Right forelimb (tissue), 1 donor: ENCODE results near the gene IGLL1.
"Not testable (repeated sequence)": the region's sequence is repeated elsewhere in the genome, so short reads cannot be mapped to it uniquely, and the experiment has no call there.

Experiments
- DNase-seq: peaks from one replicate; pipeline ENCODE4 v3.0.0-alpha.2; 2018

Gene IGLL1

DNA sequence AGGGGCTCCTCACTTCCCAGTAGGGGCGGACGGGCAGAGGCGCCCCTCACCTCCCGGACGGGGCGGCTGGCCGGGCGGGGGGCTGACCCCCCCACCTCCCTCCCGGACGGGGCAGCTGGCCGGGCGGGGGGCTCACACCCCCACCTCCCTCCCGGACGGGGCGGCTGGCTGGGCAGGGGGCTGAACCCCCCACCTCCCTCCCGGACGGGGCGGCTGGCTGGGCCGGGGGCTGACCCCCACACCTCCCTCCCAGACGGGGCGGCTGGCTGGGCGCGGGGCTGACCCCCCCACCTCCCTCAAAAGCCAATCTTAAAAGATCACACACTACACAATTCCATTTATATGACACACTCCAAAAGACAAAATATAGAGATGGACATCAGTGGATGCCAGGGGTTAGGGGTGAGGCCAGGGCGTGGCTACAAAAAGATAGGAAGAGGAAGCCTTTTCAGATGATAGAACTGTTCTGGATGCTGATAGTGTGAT, 19.0 kb downstream of the IGLL1 start:
- not testable (repeated sequence) for DNase-seq

DNA sequence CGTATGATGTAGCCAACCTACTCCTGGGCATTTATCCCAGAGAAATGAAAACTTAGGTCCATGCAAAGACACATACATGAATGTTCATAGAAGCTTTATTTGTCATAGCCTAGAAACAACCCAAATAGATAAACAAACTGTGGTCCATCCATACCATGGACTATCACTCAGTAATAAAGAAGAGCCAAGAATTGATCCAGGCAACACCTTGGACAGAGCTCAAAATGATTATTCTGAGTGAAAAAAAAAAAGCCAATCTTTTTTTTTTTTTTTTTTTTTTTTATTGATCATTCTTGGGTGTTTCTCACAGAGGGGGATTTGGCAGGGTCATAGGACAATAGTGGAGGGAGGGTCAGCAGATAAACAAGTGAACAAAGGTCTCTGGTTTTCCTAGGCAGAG, 19.9 kb downstream of the IGLL1 start:
- DNase-seq, result not testable (repeated sequence)

DNA sequence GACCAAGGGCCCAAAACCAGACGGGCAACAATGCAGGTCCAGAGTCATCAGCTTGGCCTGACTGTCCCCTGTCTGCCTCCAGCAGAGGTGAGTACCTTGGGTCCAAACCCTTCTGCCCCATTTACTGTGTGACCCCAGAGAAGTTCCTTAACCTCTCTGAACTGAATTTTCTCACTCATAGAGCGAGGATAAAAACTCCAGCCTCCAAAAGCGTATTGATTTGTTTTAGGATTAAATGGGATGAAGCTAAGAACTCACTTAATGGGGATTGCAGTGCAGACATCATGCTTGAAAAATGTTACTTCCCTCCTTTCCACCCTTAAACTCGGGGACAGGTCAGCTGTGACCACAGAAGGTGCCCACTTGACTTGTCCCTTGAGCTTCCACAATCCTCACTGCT, 22.6 kb downstream of the IGLL1 start:
- DNase-seq, result no peak

DNA sequence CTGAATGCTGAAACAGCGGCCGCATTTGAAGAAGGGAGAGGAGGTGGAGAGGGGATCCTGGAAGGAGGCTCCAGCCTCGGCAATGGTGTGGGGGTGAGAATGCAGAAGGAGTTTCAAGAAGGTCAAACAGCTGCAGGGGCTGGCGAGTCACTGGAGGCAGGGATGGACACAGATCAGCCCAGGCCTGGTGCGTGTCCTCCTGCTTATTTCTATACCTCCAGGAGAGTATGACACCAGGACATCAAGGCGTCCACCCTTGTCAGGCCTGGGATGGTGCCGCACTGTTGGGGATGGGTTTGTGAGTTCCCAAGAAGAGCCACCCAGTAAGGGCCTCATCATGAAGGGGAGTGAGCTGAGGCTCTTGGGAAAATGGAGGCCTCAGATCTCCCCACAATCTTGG, 23.1 kb downstream of the IGLL1 start:
- no peak for DNase-seq

DNA sequence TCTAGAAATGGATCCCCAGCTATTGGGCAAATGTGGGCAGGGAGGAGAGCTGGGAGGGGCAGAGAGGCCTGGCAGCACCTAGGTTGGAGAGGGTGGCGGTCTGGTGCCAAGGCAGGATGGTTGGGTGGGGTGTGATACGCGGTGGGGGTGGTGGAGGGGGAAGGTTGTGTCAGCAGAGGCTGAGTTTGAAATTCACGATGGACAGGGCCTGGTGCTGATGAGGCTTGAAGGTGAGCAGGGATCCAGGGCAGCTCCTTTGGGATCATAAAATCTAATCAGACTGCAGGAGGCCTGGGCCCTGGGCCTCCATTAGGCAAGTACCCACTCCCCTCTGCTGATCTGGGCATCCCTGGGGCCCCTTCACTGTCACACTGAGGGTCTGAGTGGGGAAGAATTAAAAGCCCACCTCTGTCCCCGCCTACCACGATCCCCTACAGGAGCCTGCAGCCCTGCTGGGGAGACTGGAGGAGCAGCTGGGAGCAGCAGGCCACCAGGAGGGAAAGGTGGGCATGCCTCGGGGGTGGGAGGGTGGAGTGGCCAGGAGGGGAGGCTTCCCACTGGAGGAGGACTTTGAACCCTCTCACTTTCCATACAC, 24.0 kb downstream of the IGLL1 start:
- DNase-seq, result no peak

DNA sequence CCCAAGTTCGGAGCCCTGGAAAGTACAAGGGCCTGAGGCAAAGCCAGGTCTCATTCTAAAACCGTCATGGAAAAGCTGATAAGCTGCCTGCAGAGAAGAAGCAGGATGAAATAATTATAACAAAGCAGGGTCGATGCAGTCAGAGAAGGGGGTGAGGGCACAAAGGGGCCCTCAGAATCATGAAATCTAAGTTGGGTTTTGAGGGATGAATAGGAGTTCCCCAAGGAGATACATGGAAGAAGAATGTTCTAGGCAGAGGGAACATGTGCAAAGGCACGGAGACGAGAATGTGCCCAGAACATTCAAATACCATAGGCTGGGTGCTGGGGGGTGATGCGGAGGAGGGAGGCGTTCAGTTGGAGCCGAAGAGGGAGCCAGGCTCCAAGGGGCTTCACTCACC, 25.0 kb downstream of the IGLL1 start:
- no peak for DNase-seq

DNA sequence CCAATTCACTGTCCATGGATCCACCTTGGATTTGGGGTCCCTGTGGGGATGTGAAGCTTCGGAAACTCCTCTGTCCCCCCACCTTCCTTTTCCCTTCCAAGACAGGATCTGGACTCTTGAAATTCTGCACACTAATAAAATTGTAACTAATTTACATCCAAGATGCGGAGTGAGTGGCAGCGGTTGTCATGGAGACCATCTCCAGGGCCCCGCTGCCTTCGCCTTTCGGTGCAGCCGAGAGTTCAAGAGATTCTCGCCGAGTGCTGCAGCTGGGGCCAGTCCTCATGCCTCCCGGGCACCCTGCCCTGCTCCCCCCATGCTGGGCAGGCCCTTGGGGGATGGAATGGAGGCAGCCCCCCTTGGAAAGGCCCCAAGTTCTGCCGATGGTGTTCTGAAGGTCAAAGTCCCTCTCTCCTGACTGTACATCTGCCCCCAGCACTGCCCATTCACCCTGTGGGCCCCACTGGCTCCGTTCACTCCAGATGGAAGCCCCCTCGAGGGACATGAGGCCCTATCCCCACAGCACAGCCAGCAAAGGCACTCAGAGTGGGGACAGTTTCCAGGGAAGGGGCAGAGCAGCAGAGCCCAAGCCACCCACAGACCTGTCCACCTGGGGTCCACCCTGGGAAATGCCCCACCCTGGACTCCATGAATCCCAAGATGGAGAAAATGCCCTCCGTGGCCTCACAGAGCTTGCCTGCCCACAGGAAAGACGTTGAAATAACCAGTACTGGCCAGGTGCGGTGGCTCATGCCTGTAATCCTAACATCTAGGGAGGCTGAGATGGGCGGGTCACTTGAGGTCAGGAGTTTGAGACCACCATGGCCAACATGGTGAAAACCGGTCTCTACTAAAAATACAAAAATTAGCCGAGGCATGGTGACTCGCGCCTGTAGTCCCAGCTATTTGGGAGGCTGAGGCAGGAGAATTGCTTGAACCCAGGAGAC, 25.9 kb downstream of the IGLL1 start:
- no peak for DNase-seq

DNA sequence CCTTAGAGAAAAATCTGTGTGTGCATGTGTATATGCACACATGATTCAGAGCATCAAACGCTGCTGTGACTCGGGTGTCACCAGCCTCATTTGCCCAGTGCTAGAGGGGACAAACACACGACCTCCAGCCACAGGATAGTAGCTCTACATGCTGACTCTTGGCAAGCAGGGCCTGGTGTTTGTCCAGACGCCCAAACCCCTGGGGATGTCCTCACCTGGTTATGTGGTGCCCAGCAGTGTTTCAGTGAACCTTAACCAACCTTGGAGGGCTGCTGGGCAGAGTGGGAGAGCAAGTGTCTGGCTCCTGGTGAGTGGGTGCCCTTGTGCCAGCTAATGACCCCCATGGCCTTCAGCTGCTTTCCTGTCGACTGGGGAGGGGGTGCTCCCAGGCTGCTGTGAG, 26.7 kb downstream of the IGLL1 start:
- DNase-seq, result no peak

DNA sequence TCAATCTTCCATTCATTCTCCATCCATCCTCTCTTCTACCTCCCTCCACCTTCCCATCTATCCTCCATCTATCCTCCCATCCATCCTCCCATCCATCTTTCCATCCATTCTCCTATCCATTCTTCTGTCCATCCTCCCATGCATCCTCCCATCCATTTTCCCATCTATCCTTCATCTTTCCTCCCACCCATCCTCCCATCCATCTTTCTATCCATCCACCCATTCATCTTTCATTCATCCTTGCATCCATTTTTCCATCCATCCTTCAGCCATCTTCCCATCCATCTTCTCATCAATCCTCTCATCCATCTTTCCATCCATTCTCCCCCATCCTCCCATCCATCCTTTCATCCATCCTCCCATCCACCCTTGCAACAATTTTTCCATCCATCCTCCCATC, 27.5 kb downstream of the IGLL1 start:
- DNase-seq, result no peak

DNA sequence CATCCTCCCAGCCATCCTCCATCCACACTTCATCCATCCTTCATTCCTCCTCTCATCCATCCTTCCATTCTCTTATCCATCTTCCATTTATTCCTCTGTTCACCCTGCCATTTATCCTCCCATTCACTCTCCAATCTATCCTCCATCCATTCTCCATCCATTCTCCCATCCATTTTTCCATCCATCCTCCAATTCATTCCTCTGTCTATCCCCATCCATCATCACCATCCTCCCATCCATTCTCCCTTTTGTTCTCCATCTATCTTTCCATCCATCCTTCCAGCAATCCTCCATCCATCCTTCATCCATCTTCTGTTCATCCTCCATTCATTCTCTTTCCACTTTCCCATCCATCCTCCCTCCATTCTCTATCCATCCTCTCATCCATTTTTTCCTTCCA, 28.7 kb downstream of the IGLL1 start:
- no peak for DNase-seq

DNA sequence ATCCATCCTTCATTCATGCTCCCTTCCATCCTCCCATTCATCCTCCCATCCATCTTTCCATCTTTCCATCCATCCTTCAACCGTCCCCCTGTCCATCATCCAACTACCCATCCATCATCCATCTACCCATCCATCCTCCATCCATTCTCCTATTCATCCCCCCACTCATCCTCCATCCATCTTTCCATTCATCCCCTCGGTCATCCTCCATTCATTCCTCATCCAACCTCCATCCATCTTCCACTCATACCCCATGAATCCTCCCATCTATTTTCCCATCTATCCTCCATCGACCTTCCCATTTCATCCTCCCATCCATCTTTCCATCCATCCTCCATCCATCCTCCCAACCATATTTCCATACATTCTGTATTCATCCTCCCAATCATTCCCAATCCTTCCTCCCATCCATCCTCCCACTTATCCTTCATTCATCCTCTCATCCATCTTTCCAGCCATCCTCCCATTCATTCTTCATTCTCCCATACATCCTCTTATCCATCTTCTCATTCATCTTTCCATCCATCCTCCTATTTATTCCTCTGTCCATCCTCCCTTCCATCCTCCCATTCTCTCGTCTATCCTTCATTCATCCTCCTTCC, 29.9 kb downstream of the IGLL1 start:
- no peak for DNase-seq

DNA sequence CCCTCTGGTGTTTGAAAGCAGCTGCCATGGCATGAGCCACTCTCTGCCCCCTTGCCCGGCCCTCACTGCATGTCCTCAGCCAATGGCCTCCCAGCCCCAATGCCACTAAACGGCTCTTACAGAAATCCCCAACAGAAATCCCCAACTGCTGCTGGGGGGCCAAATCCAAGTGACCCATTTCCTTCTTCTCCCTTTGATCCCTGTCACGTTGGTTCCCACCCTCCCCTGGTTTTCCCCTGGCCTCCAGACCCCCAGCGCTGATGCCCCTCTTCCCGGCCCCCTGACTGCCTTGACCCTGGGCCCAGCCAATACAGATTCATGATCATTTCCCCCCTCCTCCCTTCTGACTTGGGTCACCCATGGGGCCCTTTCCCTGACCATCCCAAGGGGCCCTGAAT, 30.9 kb downstream of the IGLL1 start:
- DNase-seq, result no peak

DNA sequence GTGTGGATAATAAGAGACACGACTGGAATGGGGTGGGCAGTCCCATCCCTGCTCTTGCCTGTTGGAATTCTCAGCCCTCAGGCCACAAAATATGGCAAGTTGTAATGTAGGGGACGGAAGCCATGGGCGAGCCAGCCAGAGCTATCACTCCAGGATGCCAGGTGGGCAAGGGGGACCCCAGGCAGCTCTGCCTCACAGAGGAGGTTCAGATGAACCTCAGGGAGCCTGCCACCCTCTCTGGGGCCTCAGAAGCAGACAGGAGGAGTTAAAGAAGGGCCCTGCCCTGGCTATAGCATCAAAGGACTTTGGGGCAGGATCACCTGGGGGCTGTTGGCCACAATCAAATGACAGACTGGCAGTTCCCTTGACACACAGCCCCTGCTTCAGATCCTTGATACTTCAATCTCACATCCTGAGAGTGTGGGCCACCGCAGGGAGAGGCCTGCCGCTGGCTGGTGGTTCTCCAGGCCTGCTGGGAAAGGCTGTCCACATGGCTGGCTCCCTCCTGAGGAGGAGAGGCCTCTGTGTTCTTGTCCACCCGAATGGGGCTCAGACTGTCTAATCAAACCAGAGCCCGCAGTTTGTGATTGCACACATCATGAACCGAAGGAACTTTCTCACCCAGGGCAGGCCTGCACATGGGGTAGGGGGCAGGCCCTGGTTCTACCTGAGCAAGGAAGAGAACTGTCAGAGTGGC, 31.4 kb downstream of the IGLL1 start:
- DNase-seq, result no peak

DNA sequence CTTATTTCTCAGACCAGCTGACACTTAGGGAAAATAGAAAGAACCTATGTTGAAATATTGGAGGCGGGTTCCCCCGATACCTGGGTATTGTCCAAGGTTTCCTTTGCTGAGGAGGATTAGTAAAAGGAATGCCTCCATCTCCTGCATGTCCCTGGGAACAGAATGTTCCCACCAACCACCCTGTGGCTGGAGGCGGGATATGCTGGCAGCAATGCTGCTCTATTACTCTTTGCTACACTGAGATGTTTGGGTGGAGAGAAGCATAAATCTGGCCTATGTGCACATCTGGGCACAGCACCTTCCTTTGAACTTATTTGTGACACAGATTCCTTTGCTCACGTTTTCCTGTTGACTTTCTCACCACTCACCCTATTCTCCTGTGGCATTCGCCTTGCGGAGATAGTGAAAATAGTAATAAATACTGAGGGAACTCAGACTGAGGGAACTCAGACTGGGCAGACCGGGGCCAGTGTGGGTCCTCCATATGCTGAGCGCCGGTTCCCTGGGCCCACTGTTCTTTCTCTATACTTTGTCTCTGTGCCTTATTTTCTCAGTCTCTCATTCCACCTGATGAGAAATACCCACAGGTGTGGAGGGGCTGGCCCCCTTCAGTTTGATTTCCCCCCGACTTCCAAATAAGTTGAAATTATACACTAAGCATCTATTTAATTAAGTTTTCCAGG, 32.1 kb downstream of the IGLL1 start:
- no peak for DNase-seq

DNA sequence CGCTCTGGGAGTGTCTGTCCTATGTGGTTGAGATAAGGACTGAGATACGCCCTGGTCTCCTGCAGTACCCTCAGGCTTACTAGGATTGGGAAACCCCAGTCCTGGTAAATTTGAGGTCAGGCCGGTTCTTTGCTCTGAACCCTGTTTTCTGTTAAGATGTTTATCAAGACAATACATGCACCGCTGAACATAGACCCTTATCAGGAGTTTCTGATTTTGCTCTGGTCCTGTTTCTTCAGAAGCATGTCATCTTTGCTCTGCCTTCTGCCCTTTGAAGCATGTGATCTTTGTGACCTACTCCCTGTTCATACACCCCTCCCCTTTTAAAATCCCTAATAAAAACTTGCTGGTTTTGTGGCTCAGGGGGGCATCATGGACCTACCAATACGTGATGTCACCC, 32.7 kb downstream of the IGLL1 start:
- not testable (repeated sequence) for DNase-seq

DNA sequence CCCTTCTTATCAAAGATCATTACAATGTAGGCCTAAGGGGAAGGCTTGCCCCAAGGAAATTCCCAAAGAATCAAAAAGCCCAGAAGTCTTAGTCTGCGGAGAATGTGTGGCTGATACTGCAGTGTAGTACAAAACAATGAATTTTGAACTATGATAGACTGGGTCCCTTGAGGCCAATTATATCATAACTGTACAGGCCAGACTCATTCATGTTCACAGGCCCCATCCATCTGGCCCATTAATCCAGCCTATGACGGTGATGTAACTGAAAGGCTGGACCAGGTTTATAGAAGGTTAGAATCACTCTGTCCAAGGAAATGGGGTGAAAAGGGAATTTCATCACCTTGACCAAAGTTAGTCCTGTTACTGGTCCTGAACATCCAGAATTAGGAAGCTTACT, 35.2 kb downstream of the IGLL1 start:
- DNase-seq, result no peak

DNA sequence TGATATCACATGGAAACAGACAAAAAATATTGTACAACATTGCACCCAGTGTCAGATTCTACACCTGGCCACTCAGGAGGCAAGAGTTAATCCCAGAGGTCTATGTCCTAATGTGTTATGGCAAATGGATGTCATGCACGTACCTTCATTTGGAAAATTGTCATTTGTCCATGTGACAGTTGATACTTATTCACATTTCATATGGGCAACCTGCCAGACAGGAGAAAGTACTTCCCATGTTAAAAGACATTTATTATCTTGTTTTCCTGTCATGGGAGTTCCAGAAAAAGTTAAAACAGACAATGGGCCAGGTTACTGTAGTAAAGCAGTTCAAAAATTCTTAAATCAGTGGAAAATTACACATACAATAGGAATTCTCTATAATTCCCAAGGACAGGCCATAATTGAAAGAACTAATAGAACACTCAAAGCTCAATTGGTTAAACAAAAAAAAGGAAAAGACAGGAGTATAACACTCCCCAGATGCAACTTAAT, 36.5 kb downstream of the IGLL1 start:
- DNase-seq, result not testable (repeated sequence)

DNA sequence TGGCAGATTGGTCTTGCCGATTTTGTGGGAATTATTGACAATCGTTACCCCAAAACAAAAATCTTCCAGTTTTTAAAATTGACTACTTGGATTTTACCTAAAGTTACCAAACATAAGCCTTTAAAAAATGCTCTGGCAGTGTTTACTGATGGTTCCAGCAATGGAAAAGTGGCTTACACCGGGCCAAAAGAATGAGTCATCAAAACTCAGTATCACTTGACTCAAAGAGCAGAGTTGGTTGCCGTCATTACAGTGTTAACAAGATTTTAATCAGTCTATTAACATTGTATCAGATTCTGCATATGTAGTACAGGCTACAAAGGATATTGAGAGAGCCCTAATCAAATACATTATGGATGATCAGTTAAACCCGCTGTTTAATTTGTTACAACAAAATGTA, 37.2 kb downstream of the IGLL1 start:
- DNase-seq, result no peak

DNA sequence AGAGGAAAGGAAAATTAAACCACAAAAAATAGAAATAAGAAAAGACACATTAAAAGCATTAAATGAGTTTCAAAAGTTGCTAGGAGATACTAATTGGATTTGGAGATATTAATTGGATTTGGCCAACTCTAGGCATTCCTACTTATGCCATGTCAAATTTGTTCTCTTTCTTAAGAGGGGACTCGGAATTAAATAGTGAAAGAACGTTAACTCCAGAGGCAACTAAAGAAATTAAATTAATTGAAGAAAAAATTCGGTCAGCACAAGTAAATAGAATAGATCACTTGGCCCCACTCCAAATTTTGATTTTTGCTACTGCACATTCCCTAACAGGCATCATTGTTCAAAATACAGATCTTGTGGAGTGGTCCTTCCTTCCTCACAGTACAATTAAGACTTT, 37.7 kb downstream of the IGLL1 start:
- not testable (repeated sequence) for DNase-seq

DNA sequence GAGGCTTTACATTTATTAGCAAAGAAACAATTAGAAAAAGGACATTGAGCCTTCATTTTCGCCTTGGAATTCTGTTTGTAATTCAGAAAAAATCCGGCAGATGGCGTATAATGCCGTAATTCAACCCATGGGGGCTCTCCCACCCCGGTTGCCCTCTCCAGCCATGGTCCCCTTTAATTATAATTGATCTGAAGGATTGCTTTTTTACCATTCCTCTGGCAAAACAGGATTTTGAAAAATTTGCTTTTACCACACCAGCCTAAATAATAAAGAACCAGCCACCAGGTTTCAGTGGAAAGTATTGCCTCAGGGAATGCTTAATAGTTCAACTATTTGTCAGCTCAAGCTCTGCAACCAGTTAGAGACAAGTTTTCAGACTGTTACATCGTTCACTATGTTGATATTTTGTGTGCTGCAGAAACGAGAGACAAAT, 38.2 kb downstream of the IGLL1 start:
- not testable (repeated sequence) for DNase-seq

DNA sequence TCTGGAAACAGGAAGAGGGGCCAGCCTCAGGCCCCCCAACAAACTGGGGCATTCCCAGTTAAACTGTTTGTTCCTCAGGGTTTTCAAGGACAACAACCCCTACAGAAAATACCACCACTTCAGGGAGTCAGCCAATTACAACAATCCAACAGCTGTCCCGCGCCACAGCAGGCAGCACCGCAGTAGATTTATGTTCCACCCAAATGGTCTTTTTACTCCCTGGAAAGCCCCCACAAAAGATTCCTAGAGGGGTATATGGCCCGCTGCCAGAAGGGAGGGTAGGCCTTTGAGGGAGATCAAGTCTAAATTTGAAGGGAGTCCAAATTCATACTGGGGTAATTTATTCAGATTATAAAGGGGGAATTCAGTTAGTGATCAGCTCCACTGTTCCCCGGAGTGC, 39.3 kb downstream of the IGLL1 start:
- not testable (repeated sequence) for DNase-seq

DNA sequence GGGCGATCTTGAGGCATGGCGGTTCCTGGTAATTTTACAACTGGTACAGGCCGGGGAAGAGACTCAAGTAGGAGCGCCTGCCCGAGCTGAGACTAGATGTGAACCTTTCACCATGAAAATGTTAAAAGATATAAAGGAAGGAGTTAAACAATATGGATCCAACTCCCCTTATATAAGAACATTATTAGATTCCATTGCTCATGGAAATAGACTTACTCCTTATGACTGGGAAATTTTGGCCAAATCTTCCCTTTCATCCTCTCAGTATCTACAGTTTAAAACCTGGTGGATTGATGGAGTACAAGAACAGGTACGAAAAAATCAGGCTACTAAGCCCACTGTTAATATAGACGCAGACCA, 40.3 kb downstream of the IGLL1 start:
- DNase-seq, result not testable (repeated sequence)
